Gastrocnemius medialis (tissue), 4 donors: ENCODE data around the gene CPEB1. TPM values are rescaled to one million over a fixed set of nuclear protein-coding genes. Genes with fewer than 3 reads are reported as not detected.

Source experiments
- ATAC-seq, 2 donors: fragments of 150-250 bp; one replicate each; pipeline ENCODE4 v1.9.1; 2016
- DNase-seq, 2 donors: peaks; one replicate each; pipeline ENCODE4 v3.0.0-alpha.2; 2019
- H3K27ac ChIP-seq, 4 donors: fragments of 200-600 bp; sonication (generic); 1 replicate in 1 of 4; 2 replicates in 3 of 4; pipeline ENCODE4 v1.5.1; 2016 to 2018; ENCODE audit warnings: mild to moderate bottlenecking in 2 of 4, moderate library complexity in 1 of 4
- H3K27me3 ChIP-seq, 3 donors: fragments of 200-600 bp; sonication (generic) in 2 of 3; 1 replicate in 1 of 3; 2 replicates in 2 of 3; pipeline versions ENCODE4 v1.5.1 to v1.6.0; 2016 to 2019; ENCODE audit warnings: mild to moderate bottlenecking in 1 of 3, moderate library complexity in 1 of 3
- H3K36me3 ChIP-seq, 2 donors: fragments of 200-600 bp; sonication (generic) in 1 of 2; one replicate each; pipeline ENCODE4 v1.5.1; 2017 to 2018
- H3K4me1 ChIP-seq, 2 donors: fragments of 200-600 bp; sonication (generic) in 1 of 2; one replicate each; pipeline ENCODE4 v1.5.1; 2016 to 2017; ENCODE audit warnings: mild to moderate bottlenecking in 2 of 2
- H3K4me3 ChIP-seq, 4 donors: fragments of 200-600 bp; sonication (generic) in 3 of 4; 1 replicate in 1 of 4; 2 replicates in 3 of 4; pipeline ENCODE4 v1.5.1; 2016 to 2019; ENCODE audit warnings: mild to moderate bottlenecking in 2 of 4
- H3K9me3 ChIP-seq, 3 donors: fragments of 200-600 bp; sonication (generic) in 2 of 3; 1 replicate in 1 of 3; 2 replicates in 2 of 3; pipeline ENCODE4 v1.5.1; 2016 to 2019
- CTCF ChIP-seq, 5 experiments: fragments of 450-650 bp in 3 of 5; fragments of 200-600 bp in 2 of 5; sonication (generic) in 2 of 5; IDR thresholded peaks in 4 of 5; conservative IDR thresholded peaks in 1 of 5; 1 replicate in 4 of 5; 2 replicates in 1 of 5; pipeline ENCODE4 v1.5.1; 2016 to 2019; ENCODE audit warnings: antibody characterized with exemption in 5 of 5, mild to moderate bottlenecking in 3 of 5, moderate library complexity in 3 of 5
- POLR2A ChIP-seq, 2 donors: fragments of 450-650 bp; IDR thresholded peaks; one replicate each; pipeline ENCODE4 v1.6.1; 2017; ENCODE audit warnings: antibody characterized with exemption in 2 of 2, mild to moderate bottlenecking in 2 of 2, moderate library complexity in 2 of 2
- in situ Hi-C, 4 donors: fragments of 200-750 bp; cut with MboI; loops; one replicate each; pipeline versions ENCODE4 v1.15.0 to v1.8.0; 2017; ENCODE audit warnings: low sequenced_read_pairs in 4 of 4
- intact Hi-C: fragments of 100-400 bp; cut with DNase I; formaldehyde crosslinking; loops from one replicate; pipeline ENCODE4 v1.15.1; 2023; ENCODE audit warnings: low total_unique reads
- total RNA-seq, 4 donors: library from RNA; depleted of rRNA; stranded (reverse); fragments of >200 nt; gene quantifications; one replicate each; pipeline versions ENCODE4 v1.1.0 to v1.2.3, GENCODE V29; 2016

CPEB1 gene
- total RNA-seq, 4 donors from 2014 or later = 0.69 to 3.9 (median 2.7) TPM

DNA sequence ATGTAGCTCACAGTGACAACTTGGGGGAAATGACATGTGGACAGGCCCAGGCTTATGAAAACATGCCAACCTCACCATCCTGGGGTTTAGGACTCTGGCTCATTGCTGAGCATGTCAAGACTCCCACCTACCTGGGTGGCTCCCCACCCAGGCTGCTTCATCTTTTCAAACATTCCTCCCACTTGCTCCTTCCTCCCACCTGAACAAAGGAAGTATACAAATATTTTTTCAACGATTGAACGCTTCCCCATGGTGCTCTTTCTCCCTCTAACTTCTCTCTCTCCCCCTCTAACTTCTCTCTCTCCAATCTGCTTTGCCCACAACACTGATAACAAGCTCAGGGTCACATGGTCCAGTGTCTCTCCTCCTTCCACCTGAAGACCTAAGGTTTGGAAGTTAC is 27.7 kb upstream of the CPEB1 start:
- Histone ChIP-seq H3K9me3 (no peaks in the 10 kb centered on the region), H3K27me3 (peaks cover 6 to 15% (median 8%) of the 10 kb centered on the region in 3 donors), H3K4me3 (no peak overlapping the region), H3K27ac (no peak overlapping the region), H3K4me1 (no peaks in the 10 kb centered on the region), H3K36me3 (no peaks in the 10 kb centered on the region)
- ATAC-seq (no peak), DNase-seq (no peak)
- in situ Hi-C loops = no loop called here
- no peak for TF ChIP-seq CTCF (IDR thresholded peaks at IDR 0.05 in 4 of 5, conservative IDR thresholded peaks at IDR 0.05 in 1 of 5)
- TF ChIP-seq POLR2A (IDR thresholded peaks at IDR 0.05) = no peak
- intact Hi-C loops = no loop called here

DNA sequence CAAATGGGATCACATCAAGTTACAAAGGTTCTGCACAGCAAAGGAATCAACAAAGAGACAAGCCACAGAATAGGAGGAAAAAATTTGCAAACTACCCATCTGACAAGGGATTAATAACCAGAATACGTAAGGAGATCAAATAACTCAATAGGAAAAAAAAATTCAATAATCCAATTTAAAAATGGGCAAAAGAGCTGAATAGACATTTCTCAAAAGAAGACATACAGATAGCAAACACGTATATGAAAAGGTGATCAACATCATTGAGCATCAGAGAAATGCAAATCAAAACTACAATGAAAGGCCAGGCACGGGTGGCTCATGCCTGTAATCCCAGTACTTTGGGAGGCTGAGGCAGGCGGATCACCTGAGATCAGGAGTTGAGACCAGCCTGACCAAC is 23.5 kb upstream of the CPEB1 start:
- TF ChIP-seq CTCF (IDR thresholded peaks at IDR 0.05 in 4 of 5, conservative IDR thresholded peaks at IDR 0.05 in 1 of 5) = no peak
- no peak for TF ChIP-seq POLR2A (IDR thresholded peaks at IDR 0.05)
- DNase-seq = no peak
- Histone ChIP-seq H3K4me3 (no peak overlapping the region), H3K4me1 (no peaks in the 10 kb centered on the region), H3K27ac (no peak overlapping the region), H3K9me3 (no peaks in the 10 kb centered on the region), H3K27me3 (no peaks in the 10 kb centered on the region), H3K36me3 (no peaks in the 10 kb centered on the region)
- in situ Hi-C loops = no loop called here
- intact Hi-C loops = no loop called here
- ATAC-seq = no peak

DNA sequence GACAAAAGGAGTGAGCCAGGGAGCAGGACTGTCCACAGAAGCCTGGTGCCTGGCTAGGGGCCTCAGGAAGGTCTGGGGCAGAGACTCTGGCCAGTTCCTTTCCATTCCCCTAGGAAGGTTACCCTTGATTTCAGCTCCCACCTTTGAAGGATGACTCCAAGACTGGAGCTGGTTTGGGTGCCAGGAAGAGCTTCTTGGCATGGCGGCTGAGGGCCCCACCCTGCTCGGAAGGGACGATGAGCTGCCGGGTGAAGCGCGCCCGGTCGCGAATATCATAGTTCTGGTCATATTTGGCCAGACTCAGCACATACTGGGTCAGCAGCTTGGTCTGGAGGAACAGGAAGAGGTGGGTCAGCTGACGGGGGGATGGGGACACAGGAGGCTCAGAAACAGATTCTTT is 19.4 kb upstream of the CPEB1 start:
- in situ Hi-C loops (no loop called here), intact Hi-C loops (no loop called here)
- H3K4me1 ChIP-seq = no peaks in the 10 kb centered on the region
- TF ChIP-seq POLR2A (IDR thresholded peaks at IDR 0.05) (no peak), CTCF (IDR thresholded peaks at IDR 0.05 in 4 of 5, conservative IDR thresholded peaks at IDR 0.05 in 1 of 5) (no peak)
- no peaks in the 10 kb centered on the region for H3K27me3 ChIP-seq
- ATAC-seq = no peak
- H3K4me3 ChIP-seq = no peak overlapping the region
- DNase-seq = no peak
- H3K9me3 ChIP-seq = no peaks in the 10 kb centered on the region
- no peak overlapping the region for H3K27ac ChIP-seq
- no peaks in the 10 kb centered on the region for H3K36me3 ChIP-seq

- H3K4me3 ChIP-seq = no peak overlapping the region
- H3K9me3 ChIP-seq = no peaks in the 10 kb centered on the region
- H3K27me3 ChIP-seq = no peaks in the 10 kb centered on the region
- in situ Hi-C loops = no loop called here
- ATAC-seq = no peak
- no peak overlapping the region for H3K27ac ChIP-seq
- TF ChIP-seq CTCF (IDR thresholded peaks at IDR 0.05 in 4 of 5, conservative IDR thresholded peaks at IDR 0.05 in 1 of 5) = no peak
- no peak for TF ChIP-seq POLR2A (IDR thresholded peaks at IDR 0.05)
- no peak for DNase-seq
- intact Hi-C loops = no loop called here
- no peaks in the 10 kb centered on the region for H3K4me1 ChIP-seq
- no peaks in the 10 kb centered on the region for H3K36me3 ChIP-seq
Observed at GRCh38 chr15:82664021-82664420, 16.9 kb upstream of the CPEB1 start.

DNA sequence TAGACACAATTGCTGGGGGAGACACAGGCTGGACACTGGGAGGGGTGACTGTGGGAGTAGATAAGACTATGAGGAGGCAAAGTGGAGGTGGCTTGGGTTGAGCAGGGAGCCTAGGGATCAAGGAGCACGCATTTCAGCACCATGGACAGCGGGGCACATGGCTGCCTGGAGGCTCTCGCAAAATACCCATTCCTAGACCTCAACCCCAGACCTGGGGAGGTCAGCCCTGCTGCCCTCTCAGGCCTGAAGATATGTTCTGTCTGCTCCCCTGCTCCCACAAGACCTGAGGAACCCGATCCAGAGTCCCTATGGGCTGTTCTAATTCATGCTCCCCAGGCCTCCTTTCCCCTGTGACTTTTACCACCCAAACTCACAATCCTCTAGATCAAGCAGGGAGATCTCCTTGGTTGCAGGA is 16.0 kb upstream of the CPEB1 start:
- Histone ChIP-seq H3K4me1 (no peaks in the 10 kb centered on the region), H3K27me3 (no peaks in the 10 kb centered on the region), H3K36me3 (no peaks in the 10 kb centered on the region), H3K27ac (no peak overlapping the region), H3K4me3 (no peak overlapping the region), H3K9me3 (no peaks in the 10 kb centered on the region)
- ATAC-seq (no peak), DNase-seq (no peak)
- in situ Hi-C loops (no loop called here), intact Hi-C loops (no loop called here)
- TF ChIP-seq POLR2A (IDR thresholded peaks at IDR 0.05) = no peak
